ENCODE results near the gene OTOP2. TPM values are rescaled to one million over a fixed set of nuclear protein-coding genes. Genes with fewer than 3 reads are reported as not detected.
"Not testable (repeated sequence)": the region's sequence is repeated elsewhere in the genome, so short reads cannot be mapped to it uniquely, and the experiment has no call there.

Gene OTOP2
- total RNA-seq, 2 donors from 2014 or later, result not detected

- not testable (repeated sequence) for H3K36me3 Mint-ChIP-seq (ENCODE audit: insufficient read depth in 2 of 2); H3K27ac Mint-ChIP-seq; DNase-seq; ATAC-seq (replicated peaks in 1 of 2); H3K9me3 Mint-ChIP-seq
- Mint-ChIP-seq H3K4me3 (peak overlapping the region; percentile 84 to 89), H3K27me3 (ENCODE audit: low read depth) (peaks cover 12% of the 10 kb centered on the region), H3K4me1 (ENCODE audit: low read depth) (peaks cover 29% of the 10 kb centered on the region)
These were observed 58.7 kb downstream of the OTOP2 start for GRCh38 chr17:74982663-74983313.

Other genes starting within 250 kb of the OTOP2 start
- not detected for gene CD300LF, start 211.3 kb upstream of the OTOP2 start, total RNA-seq
- 10 to 100 TPM; 13.6 to 18.1 TPM for gene RAB37, start 187.0 kb upstream of the OTOP2 start, total RNA-seq
- gene NHERF1, start 175.6 kb upstream of the OTOP2 start, total RNA-seq, result 10 to 100 TPM; 78.8 to 81.2 TPM
- gene NAT9, start 147.9 kb upstream of the OTOP2 start, total RNA-seq, result 10 to 100 TPM; 49.7 to 58.4 TPM
- under 1 TPM; 0.14 to 0.37 TPM for gene GRIN2C, start 64.4 kb upstream of the OTOP2 start, total RNA-seq
- gene FDXR, start 51.3 kb upstream of the OTOP2 start, total RNA-seq, result 10 to 100 TPM; 44.3 to 79.7 TPM
- gene FADS6, start 30.6 kb upstream of the OTOP2 start, total RNA-seq, result not detected
- not detected for gene USH1G, start 1.0 kb upstream of the OTOP2 start, total RNA-seq
- not detected for gene OTOP3, start 11.6 kb downstream of the OTOP2 start, total RNA-seq
- gene HID1, start 48.5 kb downstream of the OTOP2 start, total RNA-seq, result 1 to 10 TPM; 7.3 to 7.4 TPM
- under 1 TPM; 0.56 to 0.72 TPM for gene CDR2L, start 63.4 kb downstream of the OTOP2 start, total RNA-seq
- gene MRPL58, start 88.4 kb downstream of the OTOP2 start, total RNA-seq, result 10 to 100 TPM; 39.1 to 50.6 TPM
- 100 to 1,000 TPM; 125 to 147 TPM for gene ATP5PD, start 122.7 kb downstream of the OTOP2 start, total RNA-seq
- 10 to 100 TPM; 21.4 to 24.1 TPM for gene KCTD2, start 123.0 kb downstream of the OTOP2 start, total RNA-seq
- gene SLC16A5, start 163.7 kb downstream of the OTOP2 start, total RNA-seq, result 1 to 10 TPM; 7.5 to 9.8 TPM
- 10 to 100 TPM; 10.6 to 12.9 TPM for gene ARMC7, start 185.7 kb downstream of the OTOP2 start, total RNA-seq
- 10 to 100 TPM; 56.5 to 65.9 TPM for gene NT5C, start 207.5 kb downstream of the OTOP2 start, total RNA-seq
- gene JPT1, start 230.2 kb downstream of the OTOP2 start, total RNA-seq, result 100 to 1,000 TPM; 162 to 188 TPM